Measurements from ENCODE around the gene SGK1. TPM values are rescaled to one million over a fixed set of nuclear protein-coding genes. Genes with fewer than 3 reads are reported as not detected.

Gene SGK1
- total and polyA plus RNA-seq, 10 of the 15 experiments (the other 5 are each of a cell fraction or from before 2014, with no cell fraction given) = 0.62 to 5.1 (median 2.9) TPM

GRCh38 chr6:134310817-134311216 lies 7.1 kb downstream of the SGK1 start:
- BruUV-seq (replicated peaks) = no TSS peak
- SMC1A ChIA-PET (ENCODE audit: uncharacterized antibody, unreplicated experiment) = interaction anchor here (0.6 kb wide), 1 partner anchor 1499 kb away, joined by 3 read pairs; no protein-coding TSS in a partner anchor
- DNase-seq (ENCODE audit: low read depth, low spot score) = no peak
- TF ChIP-seq SPI1 (IDR thresholded peaks at IDR 0.05; ENCODE audit: borderline replicate concordance, insufficient read depth, low read depth, low read length) = no peak
- no peaks in the 10 kb centered on the region for H4K20me1 ChIP-seq (ENCODE audit: control insufficient read depth, insufficient read depth)
- no peaks in the 10 kb centered on the region; a peak in 1 of 4 replicates for H3K27me3 ChIP-seq (replicated peaks in 1 of 2; ENCODE audit: control insufficient read depth in 2 of 2, insufficient read depth in 2 of 2, low read length in 1 of 2)
- in situ Hi-C loops (cut with MboI) (no loop called here), intact Hi-C loops (cut with micrococcal nuclease; ENCODE audit: unreplicated experiment) (no loop called here)
- H3K4me2 ChIP-seq (ENCODE audit: control insufficient read depth, insufficient read depth) = no peak overlapping the region
- H3K36me3 ChIP-seq (ENCODE audit: control insufficient read depth in 2 of 2, insufficient read depth in 2 of 2, low read length in 1 of 2) = no peaks in the 10 kb centered on the region
- CTCF ChIA-PET = interaction anchor here (1.3 kb wide), 1 partner anchor 187 kb away, joined by 4 read pairs; no protein-coding TSS in a partner anchor
- H3K9me3 ChIP-seq (replicated peaks; ENCODE audit: control insufficient read depth, insufficient read depth, low read length) = no peaks in the 10 kb centered on the region
- no peak overlapping the region for H2AFZ ChIP-seq (ENCODE audit: control insufficient read depth, low read depth, low read length)
- no peak for FAIRE-seq
- no peak overlapping the region for H3K27ac ChIP-seq (ENCODE audit: control insufficient read depth, insufficient read depth)
- POLR2A ChIA-PET = no interaction called here
- no peak overlapping the region for H3K9ac ChIP-seq (ENCODE audit: control insufficient read depth, insufficient read depth, low read length)
- no peak for ATAC-seq
- no peaks in the 10 kb centered on the region for H3K79me2 ChIP-seq (ENCODE audit: control insufficient read depth, insufficient read depth, low read length)
- no peak overlapping the region for H3K4me3 ChIP-seq
- no peaks in the 10 kb centered on the region for H3K4me1 ChIP-seq (ENCODE audit: control insufficient read depth, insufficient read depth, low read length)
- WGBS (ENCODE audit: insufficient coverage, insufficient replicate concordance, low lambda C conversion rate, missing lambda C conversion rate) = 64% methylated on average over 2 of the region's 2 CpGs
- RAD21 ChIA-PET (ENCODE audit: unreplicated experiment) = no interaction called here

DNA sequence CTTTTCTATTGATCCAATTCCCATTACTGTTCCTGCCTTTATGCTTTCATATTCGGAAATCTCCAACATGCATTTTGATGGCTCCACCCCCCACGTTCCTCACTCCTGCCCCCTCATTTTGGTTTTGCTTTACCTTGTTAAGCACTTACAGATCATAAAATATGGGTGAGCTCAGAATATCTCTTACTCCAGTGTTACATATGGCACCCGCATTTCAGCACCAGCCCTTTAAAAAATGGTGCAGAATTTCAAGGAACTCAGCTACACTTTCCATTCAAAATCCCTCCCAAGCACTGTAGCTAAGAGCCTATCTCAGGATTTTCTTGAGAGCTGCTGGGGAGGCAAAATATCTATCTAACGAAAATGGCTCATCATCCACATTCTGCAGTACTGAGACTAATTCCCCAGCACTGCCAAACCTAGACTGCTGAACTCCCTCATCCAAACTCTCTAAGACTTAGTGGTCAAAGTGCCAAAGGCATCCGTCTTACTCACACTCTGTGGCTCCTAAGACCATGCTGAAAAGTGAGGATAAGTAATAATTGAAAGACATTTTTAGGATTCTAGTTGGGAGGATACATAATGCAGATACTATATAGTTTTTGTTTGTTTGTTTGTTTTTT lies 7.8 kb downstream of the SGK1 start:
- no peak overlapping the region for H3K9ac ChIP-seq (ENCODE audit: control insufficient read depth, insufficient read depth, low read length)
- in situ Hi-C loops (cut with MboI) (no loop called here), intact Hi-C loops (cut with micrococcal nuclease; ENCODE audit: unreplicated experiment) (no loop called here)
- no peak overlapping the region for H3K27ac ChIP-seq (ENCODE audit: control insufficient read depth, insufficient read depth)
- no peaks in the 10 kb centered on the region for H3K9me3 ChIP-seq (replicated peaks; ENCODE audit: control insufficient read depth, insufficient read depth, low read length)
- DNase-seq (ENCODE audit: low read depth, low spot score) (no peak), FAIRE-seq (no peak), ATAC-seq (no peak)
- H3K79me2 ChIP-seq (ENCODE audit: control insufficient read depth, insufficient read depth, low read length) = no peaks in the 10 kb centered on the region
- no TSS peak for BruUV-seq (replicated peaks)
- H3K4me1 ChIP-seq (ENCODE audit: control insufficient read depth, insufficient read depth, low read length) = no peaks in the 10 kb centered on the region
- ChIA-PET CTCF (interaction anchor here (0.6 to 1.3 kb wide), 3 partner anchors 124 to 573 kb away, joined by 3 to 4 read pairs (median 3); no protein-coding TSS in a partner anchor), POLR2A (interaction anchor here (0.5 to 0.7 kb wide), 3 partner anchors 42 to 560 kb away, joined by 3 to 5 read pairs (median 4); no protein-coding TSS in a partner anchor), RAD21 (ENCODE audit: unreplicated experiment) (interaction anchor here (1.1 kb wide), 1 partner anchor 131 kb away, joined by 3 read pairs; no protein-coding TSS in a partner anchor), SMC1A (ENCODE audit: uncharacterized antibody, unreplicated experiment) (interaction anchor here (0.7 kb wide), 1 partner anchor 79 kb away, joined by 3 read pairs; no protein-coding TSS in a partner anchor)
- no peak overlapping the region for H2AFZ ChIP-seq (ENCODE audit: control insufficient read depth, low read depth, low read length)
- no peaks in the 10 kb centered on the region for H3K36me3 ChIP-seq (ENCODE audit: control insufficient read depth in 2 of 2, insufficient read depth in 2 of 2, low read length in 1 of 2)
- no peak for TF ChIP-seq EED (IDR thresholded peaks at IDR 0.05; ENCODE audit: low read depth)
- H3K27me3 ChIP-seq (replicated peaks in 1 of 2; ENCODE audit: control insufficient read depth in 2 of 2, insufficient read depth in 2 of 2, low read length in 1 of 2) = no peaks in the 10 kb centered on the region; a peak in 1 of 4 replicates
- WGBS (ENCODE audit: insufficient coverage, insufficient replicate concordance, low lambda C conversion rate, missing lambda C conversion rate) = 46% methylated on average over 5 of the region's 5 CpGs
- no peak overlapping the region for H3K4me2 ChIP-seq (ENCODE audit: control insufficient read depth, insufficient read depth)
- no peaks in the 10 kb centered on the region for H4K20me1 ChIP-seq (ENCODE audit: control insufficient read depth, insufficient read depth)
- H3K4me3 ChIP-seq = no peak overlapping the region
